ENCODE measurements around the gene KRI1.
"Not testable (repeated sequence)": the region's sequence is repeated elsewhere in the genome, so short reads cannot be mapped to it uniquely, and the experiment has no call there.

KRI1 gene

DNA sequence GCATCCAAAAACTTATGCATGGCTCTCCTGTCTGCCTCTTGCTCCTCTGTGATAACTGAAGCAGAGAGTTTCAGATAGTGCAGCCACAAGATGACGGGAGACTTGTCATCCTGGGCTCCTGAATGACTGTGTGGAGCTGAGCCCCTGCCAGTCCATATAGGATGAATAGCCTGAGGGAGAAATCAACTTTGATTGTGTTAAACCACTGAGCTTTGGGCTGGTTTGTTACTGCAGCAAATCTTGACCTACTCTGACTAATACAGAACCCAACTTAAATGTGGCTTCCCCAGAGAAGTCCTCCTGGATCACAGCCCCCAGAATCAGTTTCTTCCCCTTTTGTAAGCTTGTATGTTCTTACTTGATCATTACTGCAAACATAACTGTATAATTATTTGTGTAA, 33.4 kb downstream of the KRI1 start:
- no peaks in the 10 kb centered on the region for H3K4me1 ChIP-seq (ENCODE audit: insufficient read depth, low read length)
- no peaks in the 10 kb centered on the region for H3K36me3 ChIP-seq (ENCODE audit: insufficient read depth, low read length)
- H3K9me3 ChIP-seq (ENCODE audit: control insufficient read depth, insufficient read depth, low read length), result no peaks in the 10 kb centered on the region
- H3K9ac ChIP-seq (ENCODE audit: low read depth, low read length), result no peak overlapping the region

DNA sequence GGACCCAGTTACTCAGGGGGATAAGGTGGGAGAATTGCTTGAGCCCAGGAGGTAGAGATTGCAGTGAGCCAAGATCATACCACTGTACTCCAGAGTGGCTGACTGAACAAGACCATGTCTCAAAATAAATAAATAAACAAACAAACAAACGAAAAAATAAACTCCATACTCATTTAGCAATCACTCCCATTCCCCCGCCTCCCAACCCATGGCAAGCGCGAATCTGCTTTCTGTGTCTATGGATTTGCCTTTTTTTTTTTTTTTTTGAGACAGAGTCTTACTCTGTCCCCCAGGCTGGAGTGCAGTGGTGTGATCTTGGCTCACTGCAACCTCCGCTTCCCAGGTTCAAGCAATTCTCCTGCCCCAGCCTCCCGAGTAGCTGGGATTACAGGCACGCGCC, 38.9 kb downstream of the KRI1 start:
- H3K4me1 ChIP-seq (ENCODE audit: insufficient read depth, low read length); H3K9ac ChIP-seq (ENCODE audit: low read depth, low read length); H3K36me3 ChIP-seq (ENCODE audit: insufficient read depth, low read length); H3K9me3 ChIP-seq (ENCODE audit: control insufficient read depth, insufficient read depth, low read length): not testable (repeated sequence)

DNA sequence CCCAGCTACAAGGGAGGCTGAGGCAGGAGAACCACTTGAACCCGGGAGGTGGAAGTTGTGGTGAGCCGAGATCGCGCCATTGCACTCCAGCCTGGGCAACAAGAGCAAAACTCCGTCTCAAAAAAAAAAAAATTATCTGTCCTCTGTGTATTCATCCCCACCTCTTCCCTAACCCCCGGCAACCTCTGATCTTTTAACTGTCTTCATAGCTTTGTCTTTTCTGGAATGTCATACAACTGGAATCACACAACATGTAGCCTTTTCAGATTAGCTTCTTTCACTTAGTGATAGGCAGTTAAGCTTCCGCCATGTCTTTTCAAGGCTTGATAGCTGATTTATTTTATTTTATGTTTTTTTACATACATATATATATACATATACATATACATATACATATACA, 40.2 kb downstream of the KRI1 start:
- no peaks in the 10 kb centered on the region for H3K36me3 ChIP-seq (ENCODE audit: insufficient read depth, low read length)
- no peak overlapping the region for H3K9ac ChIP-seq (ENCODE audit: low read depth, low read length)
- no peaks in the 10 kb centered on the region for H3K4me1 ChIP-seq (ENCODE audit: insufficient read depth, low read length)
- no peaks in the 10 kb centered on the region for H3K9me3 ChIP-seq (ENCODE audit: control insufficient read depth, insufficient read depth, low read length)

DNA sequence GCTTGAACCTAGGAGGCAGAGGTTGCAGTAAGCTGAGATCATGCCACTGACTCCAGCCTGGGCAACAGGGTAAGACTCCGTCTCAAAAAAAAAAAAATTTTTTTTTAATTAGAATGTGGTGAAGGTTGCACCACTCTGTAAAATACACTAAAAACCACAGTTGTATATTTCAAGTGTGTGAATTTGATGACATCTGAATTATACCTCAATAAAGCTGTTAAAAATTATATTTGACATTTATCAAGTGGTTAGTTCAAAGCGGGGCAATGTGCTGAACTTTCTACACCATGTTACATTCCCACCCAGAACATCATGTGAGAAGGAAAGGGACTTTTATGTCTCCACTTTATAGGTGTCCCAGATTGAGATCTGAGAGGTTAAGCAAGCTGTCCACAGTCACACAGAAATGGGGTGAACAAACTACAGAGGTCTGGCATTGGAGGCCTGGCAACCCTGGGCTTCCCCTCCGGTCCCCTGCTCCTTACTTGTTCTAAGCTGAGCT, 42.6 kb downstream of the KRI1 start:
- Histone ChIP-seq H3K9ac (ENCODE audit: low read depth, low read length) (no peak overlapping the region), H3K9me3 (ENCODE audit: control insufficient read depth, insufficient read depth, low read length) (no peaks in the 10 kb centered on the region), H3K36me3 (ENCODE audit: insufficient read depth, low read length) (no peaks in the 10 kb centered on the region), H3K4me1 (ENCODE audit: insufficient read depth, low read length) (no peaks in the 10 kb centered on the region)

DNA sequence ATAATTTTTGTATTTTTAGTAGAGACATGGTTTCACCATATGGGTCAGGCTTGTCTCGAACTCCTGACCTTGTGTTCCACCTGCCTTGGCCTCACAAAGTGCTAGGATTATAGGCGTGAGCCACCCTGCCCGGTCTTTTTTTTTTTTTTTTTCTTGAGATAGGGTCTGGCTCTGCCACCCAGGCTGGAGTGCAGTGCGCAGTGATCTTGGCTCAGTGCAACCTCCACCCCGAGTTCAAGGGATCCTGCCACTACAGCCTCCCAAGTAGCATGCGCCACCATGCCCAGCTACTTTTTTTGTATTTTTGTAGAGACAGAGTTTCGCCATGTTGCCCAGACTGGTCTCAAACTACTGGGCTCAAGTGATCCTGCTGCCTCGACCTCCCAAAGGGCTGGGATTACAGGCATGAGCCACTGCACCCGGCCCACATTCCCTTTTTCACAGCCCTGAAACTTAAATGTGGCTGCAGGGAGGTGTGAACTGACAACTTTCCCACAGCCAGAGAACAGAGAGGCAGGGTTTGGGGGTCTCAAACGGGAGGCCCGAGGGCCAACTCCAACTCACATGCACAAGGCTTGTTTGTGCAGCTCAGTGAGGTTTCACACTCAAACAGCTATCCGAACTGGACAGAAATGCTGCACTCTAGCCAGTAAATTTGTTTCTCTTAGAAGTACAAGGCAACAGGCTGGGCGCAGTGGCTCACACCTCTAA, 44.2 kb downstream of the KRI1 start:
- no peaks in the 10 kb centered on the region for H3K9me3 ChIP-seq (ENCODE audit: control insufficient read depth, insufficient read depth, low read length)
- H3K36me3 ChIP-seq (ENCODE audit: insufficient read depth, low read length), result no peaks in the 10 kb centered on the region
- H3K9ac ChIP-seq (ENCODE audit: low read depth, low read length), result no peak overlapping the region
- H3K4me1 ChIP-seq (ENCODE audit: insufficient read depth, low read length), result 0 out of 2 replicates have a peak, but pooled peaks cover 2% of the 10 kb centered on the region

DNA sequence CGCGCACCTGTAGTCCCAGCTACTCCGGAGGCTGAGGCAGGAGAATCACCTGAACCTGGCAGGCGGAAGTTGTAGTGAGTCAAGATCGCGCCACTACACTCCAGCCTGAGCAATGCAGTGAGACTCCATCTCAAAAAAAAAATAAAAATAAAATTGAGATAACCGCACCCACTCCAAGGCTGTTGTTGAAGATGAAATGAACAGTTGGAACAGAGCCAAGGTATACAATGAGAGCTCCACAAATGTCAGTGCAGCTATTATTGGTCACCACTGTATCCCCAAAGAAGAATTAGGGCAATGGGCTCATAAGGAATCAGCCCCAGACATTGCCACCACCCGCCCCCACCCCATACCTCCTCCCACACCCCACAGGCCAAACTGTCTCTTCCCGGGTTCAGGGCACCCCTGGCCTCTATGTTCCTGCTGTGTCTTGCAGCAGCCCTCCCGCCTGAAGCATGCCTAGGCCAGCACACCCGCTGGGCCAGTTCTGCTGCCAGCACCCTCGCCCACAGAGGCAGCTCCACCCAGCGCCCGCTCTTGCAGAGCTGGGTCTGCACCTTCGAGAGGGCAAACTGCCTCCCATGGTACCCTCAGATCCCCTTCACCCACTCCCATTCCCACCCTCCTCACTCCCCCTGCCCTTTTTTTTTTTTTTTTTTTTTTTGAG, 45.0 kb downstream of the KRI1 start:
- Histone ChIP-seq H3K4me1 (ENCODE audit: insufficient read depth, low read length) (0 out of 2 replicates have a peak, but pooled peaks cover 6% of the 10 kb centered on the region), H3K36me3 (ENCODE audit: insufficient read depth, low read length) (no peaks in the 10 kb centered on the region), H3K9ac (ENCODE audit: low read depth, low read length) (no peak overlapping the region), H3K9me3 (ENCODE audit: control insufficient read depth, insufficient read depth, low read length) (no peaks in the 10 kb centered on the region)

DNA sequence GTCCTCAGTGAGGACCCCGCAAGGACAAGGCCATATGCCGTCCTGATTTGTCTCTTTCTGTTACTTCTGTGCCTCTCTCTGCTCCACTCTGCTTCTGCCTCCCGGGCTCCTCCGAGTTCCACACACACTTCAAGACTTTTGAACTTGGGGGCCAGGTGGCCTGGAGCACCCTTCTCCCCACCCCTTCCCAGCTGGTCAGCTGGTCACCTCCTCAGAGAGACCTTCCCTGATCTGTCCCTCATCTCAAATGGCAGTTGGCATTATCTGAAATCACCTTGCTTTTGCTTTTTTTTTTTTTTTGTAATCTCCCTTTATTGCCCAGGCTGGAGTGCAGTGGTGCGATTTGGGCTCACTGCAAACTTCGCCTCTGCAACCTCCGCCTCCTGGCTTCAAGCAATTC, 46.4 kb downstream of the KRI1 start:
- H3K36me3 ChIP-seq (ENCODE audit: insufficient read depth, low read length), result no peaks in the 10 kb centered on the region
- H3K4me1 ChIP-seq (ENCODE audit: insufficient read depth, low read length), result 0 out of 2 replicates have a peak, but pooled peaks cover 6% of the 10 kb centered on the region
- H3K9ac ChIP-seq (ENCODE audit: low read depth, low read length), result no peak overlapping the region
- no peaks in the 10 kb centered on the region for H3K9me3 ChIP-seq (ENCODE audit: control insufficient read depth, insufficient read depth, low read length)

DNA sequence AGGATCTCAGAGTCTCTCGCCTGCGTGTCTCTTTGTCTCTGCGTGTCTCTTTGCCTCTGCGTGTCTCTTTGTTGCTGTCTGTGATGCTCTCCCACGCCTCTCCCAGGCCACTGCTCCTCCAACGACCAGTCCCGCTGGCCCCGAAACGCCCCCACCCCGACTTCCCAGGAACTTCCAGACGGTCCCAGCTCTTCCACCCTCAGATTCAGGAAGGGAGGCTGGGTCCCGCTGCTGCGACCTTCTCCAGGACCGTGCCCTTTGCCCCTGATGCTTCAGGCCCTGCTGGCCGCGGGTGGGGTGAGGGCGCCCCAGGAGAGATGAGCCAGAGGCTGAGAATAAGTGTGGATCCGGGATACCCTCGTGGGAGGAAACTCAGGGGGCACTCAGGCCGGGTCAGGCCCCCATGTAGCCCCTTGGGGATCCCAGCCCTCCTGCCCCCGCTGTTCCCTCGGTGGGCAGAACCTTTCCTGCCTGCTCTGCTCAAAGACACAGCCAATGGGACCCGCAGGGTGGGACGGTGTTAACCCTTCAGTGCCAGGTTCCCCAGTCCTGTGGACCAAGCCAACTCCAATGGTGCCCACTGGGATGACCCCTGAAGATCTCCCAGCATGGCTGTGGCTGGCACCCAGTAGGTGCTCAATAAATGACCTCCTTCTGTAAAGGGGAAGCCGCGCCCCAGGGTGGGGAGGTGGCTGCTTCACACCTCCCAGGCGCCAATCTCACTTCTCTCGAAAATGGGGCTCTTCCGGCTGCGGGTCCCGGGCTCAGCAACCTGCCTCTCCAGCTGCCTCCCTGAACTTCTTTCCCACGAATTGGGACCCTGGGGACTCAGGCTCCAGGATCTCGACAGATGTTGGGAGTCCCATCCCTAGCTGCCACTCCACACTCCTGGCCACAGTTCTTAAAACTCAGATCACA, 47.1 kb downstream of the KRI1 start:
- H3K9me3 ChIP-seq (ENCODE audit: control insufficient read depth, insufficient read depth, low read length), result no peaks in the 10 kb centered on the region
- no peaks in the 10 kb centered on the region for H3K36me3 ChIP-seq (ENCODE audit: insufficient read depth, low read length)
- H3K9ac ChIP-seq (ENCODE audit: low read depth, low read length), result peak overlapping the region; percentile 85; the same call in 1 of the 2 replicates
- 0 out of 2 replicates have a peak, but pooled peaks cover 6% of the 10 kb centered on the region for H3K4me1 ChIP-seq (ENCODE audit: insufficient read depth, low read length)

DNA sequence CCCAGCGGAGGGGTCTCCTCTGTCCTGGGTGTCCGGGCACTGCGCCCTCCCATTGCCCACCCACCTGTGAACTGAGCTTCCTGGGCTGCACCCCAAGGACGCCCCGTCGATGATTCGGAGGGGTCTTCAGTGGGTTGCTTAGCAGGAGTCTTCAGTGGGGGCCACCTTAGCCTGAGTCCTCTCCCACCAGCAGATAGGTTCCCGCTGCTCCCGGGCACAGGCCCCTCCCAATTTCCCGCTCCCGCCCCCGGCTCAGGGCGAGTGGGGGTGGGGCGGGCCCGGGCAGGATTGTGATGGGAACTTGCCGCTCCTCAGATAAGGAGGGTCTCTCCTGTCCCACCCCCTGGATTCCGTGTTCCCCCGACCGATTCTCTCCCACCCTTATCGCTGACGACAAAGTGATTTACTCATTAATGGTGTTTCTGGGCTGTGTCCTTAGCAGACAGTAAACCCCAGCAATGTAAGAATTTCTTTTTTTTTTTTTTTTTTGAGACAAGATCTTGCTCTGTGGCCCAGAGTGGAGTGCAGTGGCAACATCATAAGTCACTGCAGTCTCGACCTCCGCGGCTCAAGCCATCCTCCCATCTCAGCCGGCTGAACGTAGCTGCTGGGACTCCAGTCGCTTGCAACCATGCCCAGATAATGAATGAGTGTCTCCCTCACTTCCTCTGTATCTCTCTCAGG, 47.9 kb downstream of the KRI1 start:
- no peaks in the 10 kb centered on the region for H3K36me3 ChIP-seq (ENCODE audit: insufficient read depth, low read length)
- H3K9ac ChIP-seq (ENCODE audit: low read depth, low read length), result peak overlapping the region; percentile 85; the same call in 1 of the 2 replicates
- H3K4me1 ChIP-seq (ENCODE audit: insufficient read depth, low read length), result 0 out of 2 replicates have a peak, but pooled peaks cover 8% of the 10 kb centered on the region
- H3K9me3 ChIP-seq (ENCODE audit: control insufficient read depth, insufficient read depth, low read length), result no peaks in the 10 kb centered on the region

DNA sequence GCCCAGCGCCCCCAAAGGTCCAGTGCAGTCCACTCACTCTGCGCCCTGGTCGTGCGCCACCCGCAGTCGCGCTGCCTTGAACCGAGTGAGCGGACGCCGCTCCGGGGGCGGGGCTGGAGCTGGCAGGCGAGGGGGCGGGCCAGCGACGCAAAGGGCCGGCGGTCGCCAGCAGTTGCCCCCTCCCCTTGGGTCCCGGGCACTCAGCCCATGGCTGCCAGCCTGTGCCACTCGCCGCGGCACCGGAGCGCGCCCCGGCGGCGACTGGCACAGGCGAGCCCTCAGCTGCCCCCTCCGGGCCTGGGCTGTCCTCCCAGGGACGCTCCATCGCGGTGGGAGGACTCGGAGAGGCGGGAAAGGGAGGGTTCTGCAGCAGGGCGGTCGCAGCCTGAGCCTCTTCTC, 48.5 kb downstream of the KRI1 start, which contains the start of gene S1PR5:
TSS of gene S1PR5 (minus strand) at position 87 of the 399 bp plus-strand sequence. CDS start 2,436 bp downstream, outside the sequence.
- H3K36me3 ChIP-seq (ENCODE audit: insufficient read depth, low read length), result no peaks in the 10 kb centered on the region
- 0 out of 2 replicates have a peak, but pooled peaks cover 8% of the 10 kb centered on the region for H3K4me1 ChIP-seq (ENCODE audit: insufficient read depth, low read length)
- H3K9ac ChIP-seq (ENCODE audit: low read depth, low read length), result peak within 1 kb of the TSS; percentile 85
- no peaks in the 10 kb centered on the region for H3K9me3 ChIP-seq (ENCODE audit: control insufficient read depth, insufficient read depth, low read length)

DNA sequence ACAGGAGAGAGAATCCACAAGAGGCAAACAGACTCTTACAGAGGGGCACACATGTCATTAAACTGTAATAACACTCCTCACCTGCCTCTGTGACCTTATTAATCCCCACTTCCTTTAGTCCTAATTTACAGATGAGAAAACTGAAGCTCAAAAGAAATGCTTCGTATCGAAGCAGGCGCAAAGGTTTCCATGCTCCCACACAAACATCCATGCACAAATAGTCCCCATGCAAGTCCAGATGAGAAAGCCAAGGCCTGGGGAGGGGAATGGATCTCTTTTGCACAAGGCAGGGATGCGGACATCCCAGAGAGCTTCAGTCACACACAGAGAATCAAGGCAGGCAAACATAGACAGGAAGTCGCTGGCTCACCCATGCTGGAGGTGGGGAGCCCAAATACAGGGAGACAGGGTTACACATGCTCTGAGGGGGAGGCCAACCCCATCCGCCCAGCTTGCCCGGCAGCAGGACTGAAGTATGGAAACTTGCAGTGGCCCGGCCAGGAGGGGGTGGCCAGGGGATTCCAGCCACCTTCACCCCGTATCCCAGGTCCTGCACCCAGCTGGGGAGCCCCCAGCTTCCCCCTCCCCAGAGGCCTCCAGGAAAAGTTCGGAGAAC, 49.0 kb downstream of the KRI1 start:
- Histone ChIP-seq H3K4me1 (ENCODE audit: insufficient read depth, low read length) (0 out of 2 replicates have a peak, but pooled peaks cover 8% of the 10 kb centered on the region), H3K9me3 (ENCODE audit: control insufficient read depth, insufficient read depth, low read length) (no peaks in the 10 kb centered on the region), H3K36me3 (ENCODE audit: insufficient read depth, low read length) (no peaks in the 10 kb centered on the region), H3K9ac (ENCODE audit: low read depth, low read length) (peak overlapping the region; percentile 85)

DNA sequence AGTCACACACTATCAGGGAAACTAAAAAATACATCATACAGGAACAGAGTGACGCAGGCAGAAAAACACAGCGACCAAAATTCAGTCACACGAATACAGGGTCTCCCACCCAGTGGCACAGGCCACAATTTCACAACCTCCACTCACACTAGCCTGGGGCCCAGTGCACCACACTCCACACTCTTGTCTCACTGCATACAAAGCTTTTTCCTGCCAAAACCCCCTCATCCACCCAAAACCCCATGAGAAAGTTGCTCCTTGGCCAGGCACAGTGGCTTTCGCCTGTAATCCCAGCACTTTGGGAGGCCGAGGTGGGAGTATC, 49.8 kb downstream of the KRI1 start:
- Histone ChIP-seq H3K36me3 (ENCODE audit: insufficient read depth, low read length) (no peaks in the 10 kb centered on the region), H3K9me3 (ENCODE audit: control insufficient read depth, insufficient read depth, low read length) (no peaks in the 10 kb centered on the region), H3K4me1 (ENCODE audit: insufficient read depth, low read length) (0 out of 2 replicates have a peak, but pooled peaks cover 8% of the 10 kb centered on the region), H3K9ac (ENCODE audit: low read depth, low read length) (no peak overlapping the region; the same call in 1 of the 2 replicates)
